A549 treated with AZD2906 at 1 μM for 4 hours (cell line): Measurements from ENCODE around the gene RPRD1B. TPM values are rescaled to one million over a fixed set of nuclear protein-coding genes. Genes with fewer than 3 reads are reported as not detected.

ENCODE experiments used
- total RNA-seq: library from RNA; stranded (reverse); fragments of 200-300 nt; extraction: Qiagen RNA extraction; gene quantifications from 5 replicates; pipeline ENCODE4 v1.2.3, GENCODE V29; 2022

RPRD1B gene
- 25.6 to 32.0 TPM (median 29.0 TPM) in 5 replicates for total RNA-seq

GRCh38 chr20:38033330-38034107 lies at the start of gene RPRD1B, which contains the start of gene TTI1:
Gene RPRD1B, plus strand, starts transcription at chr20:38033746. Its CDS starts 202 bp downstream, at chr20:38033948.
Gene TTI1, minus strand, starts transcription at chr20:38033456. Its CDS starts 19,640 bp downstream, at chr20:38013816.

Other genes starting within 250 kb of the RPRD1B start
- gene VSTM2L, start 130.6 kb upstream of the RPRD1B start, total RNA-seq = 20.6 to 33.5 TPM (median 26.8 TPM) in 5 replicates
- gene TTI1, start 290 bp upstream of the RPRD1B start, total RNA-seq = 21.9 to 23.6 TPM (median 22.3 TPM) in 5 replicates
- 368 to 554 TPM (median 506 TPM) in 5 replicates for gene TGM2, start 131.5 kb downstream of the RPRD1B start, total RNA-seq
- gene KIAA1755, start 227.0 kb downstream of the RPRD1B start, total RNA-seq = 0.13 to 0.22 TPM (median 0.17 TPM) in 5 replicates